Measurements from ENCODE around the gene EFCAB6.

- TF ChIP-seq POLR2A (IDR thresholded peaks at IDR 0.05): no peak
- TF ChIP-seq CTCF (IDR thresholded peaks at IDR 0.05): no peak
These were observed 168.7 kb downstream of the EFCAB6 start for GRCh38 chr22:43643387-43643786.

Measured in heart left ventricle (tissue), 13 donors.